A673 (cell line): ENCODE measurements around the gene THOC5. TPM values are rescaled to one million over a fixed set of nuclear protein-coding genes. Genes with fewer than 3 reads are reported as not detected.

ENCODE experiments used
- BruUV-seq: library from RNA; stranded (reverse); fragments of 400-500 nt; replicated peaks from 2 replicates; lab custom pipeline; 2021; lab: Mats Ljungman, UMichigan
- CTCF ChIA-PET: fragments of 300-600 bp; sonication (Branson Sonifier 250); formaldehyde crosslinking; loops from one replicate; lab custom pipeline; 2022; ENCODE audit warnings: antibody characterized with exemption; lab: Charles Lee
- POLR2A ChIA-PET: fragments of 300-600 bp; sonication (Branson Sonifier 250); formaldehyde crosslinking; loops from one replicate; lab custom pipeline; 2022; ENCODE audit warnings: antibody characterized with exemption; ENCODE audit not compliant: low non-redundant PET; lab: Charles Lee
- DNase-seq: peaks from one replicate; pipeline ENCODE4 v3.0.0-alpha.2; 2015; ENCODE audit warnings: low spot score
- H3K27ac ChIP-seq: fragments of 200-600 bp; sonication (generic); 2 replicates; pipeline ENCODE4 v1.5.1; 2016; ENCODE audit warnings: mixed run types, low read depth, mild to moderate bottlenecking, mixed read lengths, antibody characterized with exemption, low read length; ENCODE audit not compliant: poor library complexity, severe bottlenecking
- H3K27me3 ChIP-seq: fragments of 200-600 bp; sonication (generic); replicated peaks from 2 replicates; pipeline ENCODE4 v1.6.1; 2017; ENCODE audit warnings: mixed run types, low read depth, mild to moderate bottlenecking, mixed read lengths, antibody characterized with exemption, low read length; ENCODE audit not compliant: insufficient read depth, poor library complexity
- H3K36me3 ChIP-seq: fragments of 200-600 bp; sonication (generic); 2 replicates; pipeline ENCODE4 v1.6.1; 2016; ENCODE audit warnings: mixed run types, mild to moderate bottlenecking, mixed read lengths, antibody characterized with exemption, low read length; ENCODE audit not compliant: insufficient read depth, poor library complexity, severe bottlenecking
- H3K4me1 ChIP-seq: fragments of 200-600 bp; sonication (generic); 2 replicates; pipeline ENCODE4 v1.6.1; 2017; ENCODE audit warnings: mixed run types, mild to moderate bottlenecking, mixed read lengths, antibody characterized with exemption, low read length; ENCODE audit not compliant: insufficient read depth, poor library complexity, severe bottlenecking
- H3K4me3 ChIP-seq: fragments of 200-600 bp; sonication (generic); 2 replicates; pipeline ENCODE4 v1.5.1; 2016; ENCODE audit warnings: low read depth, mixed run types, mild to moderate bottlenecking, mixed read lengths, low read length; ENCODE audit not compliant: poor library complexity, severe bottlenecking
- H3K9me3 ChIP-seq: fragments of 200-600 bp; sonication (generic); 2 replicates; pipeline ENCODE4 v1.6.1; 2016; ENCODE audit warnings: mixed run types, low read depth, mild to moderate bottlenecking, mixed read lengths, antibody characterized with exemption, low read length; ENCODE audit not compliant: poor library complexity, severe bottlenecking
- EZH2 ChIP-seq: fragments of 200-600 bp; sonication (generic); IDR thresholded peaks from 2 replicates; pipeline ENCODE4 v1.6.1; 2017; ENCODE audit warnings: borderline replicate concordance, low read depth, mild to moderate bottlenecking, mixed read lengths, antibody characterized with exemption, low read length; ENCODE audit not compliant: poor library complexity, severe bottlenecking
- intact Hi-C: fragments of 100-400 bp; cut with micrococcal nuclease; formaldehyde crosslinking; loops from one replicate; pipeline ENCODE4 v1.10.0; 2022; ENCODE audit not compliant: unreplicated experiment
- total RNA-seq: library from RNA; stranded (reverse); gene quantifications from 2 replicates; pipeline ENCODE4 v1.2.3, GENCODE V29; 2021
- TF ChIP-seq, protein P1 (sequence below): fragments of 300-800, 200-600 bp; sonication (generic); conservative IDR thresholded peaks from 2 replicates; pipeline ENCODE4 v1.5.1; 2017; ENCODE audit warnings: low read depth, mild to moderate bottlenecking, antibody characterized with exemption, low read length, moderate library complexity, mixed read lengths

Gene THOC5
- total RNA-seq, 1 experiment from 2014 or later = 101 TPM

DNA sequence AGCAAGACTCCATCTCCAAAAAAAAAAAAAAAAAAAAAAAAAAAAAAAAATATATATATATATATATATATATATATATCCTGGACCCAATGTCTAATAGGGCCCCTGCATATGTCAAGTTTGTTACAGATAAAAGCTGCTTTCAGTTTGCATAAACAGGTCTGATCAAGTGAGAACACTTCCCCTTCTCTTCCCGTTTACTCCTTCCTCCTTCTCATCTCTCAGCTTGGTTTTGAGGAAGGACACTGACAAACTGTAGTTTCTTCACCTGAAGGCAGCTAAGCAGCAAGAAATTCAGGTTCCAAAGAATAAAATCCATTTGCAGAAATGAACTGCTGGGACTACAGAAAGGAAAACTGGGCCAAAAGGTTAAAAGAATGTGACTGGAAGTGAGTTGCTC is 11.7 kb downstream of the THOC5 start:
- peaks cover 55% of the 10 kb centered on the region for H3K36me3 ChIP-seq
- POLR2A ChIA-PET = no interaction called here

DNA sequence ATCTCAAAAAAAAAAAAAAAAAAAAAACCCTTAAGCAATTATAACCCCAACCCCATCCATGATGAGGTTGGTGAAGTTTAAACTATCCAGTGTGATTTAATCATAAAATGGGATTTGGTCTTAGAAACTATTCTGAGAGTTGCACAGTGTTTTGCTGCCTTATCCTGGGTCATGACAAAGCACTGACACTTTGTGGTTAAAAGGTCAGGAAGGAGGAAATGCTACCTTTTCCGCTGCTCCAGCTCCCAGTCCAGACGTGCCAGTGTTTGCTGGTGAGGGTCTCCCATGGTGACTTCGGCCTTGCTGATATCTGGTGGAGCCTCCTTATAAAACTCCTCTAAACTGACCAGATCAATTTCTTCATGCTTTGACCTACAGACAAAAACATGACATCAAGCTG is 14.5 kb downstream of the THOC5 start:
- POLR2A ChIA-PET = no interaction called here
- peaks cover 69% of the 10 kb centered on the region for H3K36me3 ChIP-seq
- intact Hi-C loops = no loop called here

More for the DNA sequence above, 11.7 kb downstream of the THOC5 start:
- no peak for TF ChIP-seq EZH2
- TF ChIP-seq, protein P1, sequence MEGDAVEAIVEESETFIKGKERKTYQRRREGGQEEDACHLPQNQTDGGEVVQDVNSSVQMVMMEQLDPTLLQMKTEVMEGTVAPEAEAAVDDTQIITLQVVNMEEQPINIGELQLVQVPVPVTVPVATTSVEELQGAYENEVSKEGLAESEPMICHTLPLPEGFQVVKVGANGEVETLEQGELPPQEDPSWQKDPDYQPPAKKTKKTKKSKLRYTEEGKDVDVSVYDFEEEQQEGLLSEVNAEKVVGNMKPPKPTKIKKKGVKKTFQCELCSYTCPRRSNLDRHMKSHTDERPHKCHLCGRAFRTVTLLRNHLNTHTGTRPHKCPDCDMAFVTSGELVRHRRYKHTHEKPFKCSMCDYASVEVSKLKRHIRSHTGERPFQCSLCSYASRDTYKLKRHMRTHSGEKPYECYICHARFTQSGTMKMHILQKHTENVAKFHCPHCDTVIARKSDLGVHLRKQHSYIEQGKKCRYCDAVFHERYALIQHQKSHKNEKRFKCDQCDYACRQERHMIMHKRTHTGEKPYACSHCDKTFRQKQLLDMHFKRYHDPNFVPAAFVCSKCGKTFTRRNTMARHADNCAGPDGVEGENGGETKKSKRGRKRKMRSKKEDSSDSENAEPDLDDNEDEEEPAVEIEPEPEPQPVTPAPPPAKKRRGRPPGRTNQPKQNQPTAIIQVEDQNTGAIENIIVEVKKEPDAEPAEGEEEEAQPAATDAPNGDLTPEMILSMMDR = no peak
- BruUV-seq = no TSS peak
- H3K27me3 ChIP-seq = no peaks in the 10 kb centered on the region
- no peak overlapping the region for H3K27ac ChIP-seq
- no peaks in the 10 kb centered on the region for H3K4me1 ChIP-seq
- CTCF ChIA-PET = no interaction called here
- no peak overlapping the region for H3K4me3 ChIP-seq
- H3K9me3 ChIP-seq = no peaks in the 10 kb centered on the region
- intact Hi-C loops = no loop called here
- DNase-seq = no peak

DNA sequence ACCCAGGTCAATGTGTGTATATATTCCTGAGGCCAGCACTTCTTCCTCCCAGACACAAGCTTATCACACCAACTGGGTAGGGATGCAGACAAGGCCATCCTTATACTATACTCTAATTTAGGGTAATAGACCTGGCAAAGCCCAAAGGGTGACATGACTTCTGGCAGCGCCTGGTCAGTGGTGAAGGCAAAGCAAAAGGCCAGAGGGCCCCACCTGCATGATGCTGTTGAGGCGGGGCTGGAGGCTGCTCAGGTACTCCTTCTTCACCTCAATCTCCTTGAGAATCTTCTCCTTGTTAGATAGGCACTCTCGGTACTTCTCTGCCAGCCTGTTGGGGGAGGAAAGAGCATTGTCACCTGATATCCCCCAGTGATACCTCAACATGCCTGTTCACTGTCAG is 17.1 kb downstream of the THOC5 start:
- no TSS peak for BruUV-seq
- TF ChIP-seq, protein P1 = no peak
- TF ChIP-seq EZH2 = no peak
- no peak for DNase-seq
- H3K36me3 ChIP-seq = peaks cover 71% of the 10 kb centered on the region
- POLR2A ChIA-PET = no interaction called here
- CTCF ChIA-PET = no interaction called here
- intact Hi-C loops = no loop called here
- H3K27me3 ChIP-seq = no peaks in the 10 kb centered on the region
- H3K4me3 ChIP-seq = no peak overlapping the region
- no peaks in the 10 kb centered on the region for H3K9me3 ChIP-seq
- H3K27ac ChIP-seq = no peak overlapping the region
- no peaks in the 10 kb centered on the region for H3K4me1 ChIP-seq

More for the DNA sequence above, 14.5 kb downstream of the THOC5 start:
- H3K27me3 ChIP-seq = no peaks in the 10 kb centered on the region
- CTCF ChIA-PET = no interaction called here
- H3K4me3 ChIP-seq = no peak overlapping the region
- no peaks in the 10 kb centered on the region for H3K9me3 ChIP-seq
- TF ChIP-seq EZH2 = no peak
- TF ChIP-seq, protein P1 = no peak
- H3K4me1 ChIP-seq = no peaks in the 10 kb centered on the region
- no TSS peak for BruUV-seq
- no peak for DNase-seq
- H3K27ac ChIP-seq = no peak overlapping the region
